ENCODE data around the gene CDK6. TPM values are rescaled to one million over a fixed set of nuclear protein-coding genes. Genes with fewer than 3 reads are reported as not detected.

Gene CDK6
- total RNA-seq, 2 donors from 2014 or later = 28.5 to 36.6 TPM

DNA sequence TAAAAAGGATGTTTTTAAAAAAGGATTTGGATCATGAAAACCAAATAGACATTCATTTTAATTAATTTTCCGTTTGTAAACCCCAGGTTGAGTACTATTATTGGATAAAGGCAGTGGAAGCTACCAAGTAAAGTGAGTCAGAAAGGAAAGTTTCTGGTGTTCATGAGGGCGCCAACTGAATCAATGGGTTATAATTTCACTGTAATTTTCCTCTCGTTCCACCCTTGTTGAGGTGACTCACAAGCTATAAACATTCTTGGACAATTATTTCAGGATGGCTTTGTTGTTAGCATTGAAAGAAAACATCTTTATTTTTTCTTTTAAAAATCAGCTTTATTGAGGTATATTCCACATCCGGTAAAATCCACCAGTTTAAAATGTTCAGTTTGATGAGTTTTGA, 241.1 kb downstream of the CDK6 start:
- peaks cover 22% of the 10 kb centered on the region for H3K27me3 ChIP-seq (ENCODE audit: control insufficient read depth, insufficient read depth, low read length, poor library complexity, severe bottlenecking)
- WGBS, 2 experiments (ENCODE audit: insufficient coverage in 1 of 2, insufficient read length in 1 of 2) = 82 to 94% methylated on average over 2 to 3 of the region's 4 CpGs
- Mint-ChIP-seq H3K27ac (no peak overlapping the region), H3K9me3 (no peaks in the 10 kb centered on the region), H3K36me3 (ENCODE audit: low read depth) (no peaks in the 10 kb centered on the region), H3K4me1 (no peaks in the 10 kb centered on the region), H3K27me3 (ENCODE audit: insufficient read depth) (peaks cover 24% of the 10 kb centered on the region), H3K4me3 (no peak overlapping the region)
- H3K4me3 ChIP-seq (ENCODE audit: low read length) = no peak overlapping the region
- no peak overlapping the region for H3K9ac ChIP-seq (ENCODE audit: extremely low read depth, low read length, poor library complexity, severe bottlenecking)
- no peaks in the 10 kb centered on the region for H3K36me3 ChIP-seq (ENCODE audit: control insufficient read depth, insufficient read depth, low read length)
- no peak for TF ChIP-seq CTCF (conservative IDR thresholded peaks at IDR 0.05)
- H3K4me1 ChIP-seq (ENCODE audit: control insufficient read depth, insufficient read depth, low read length) = no peaks in the 10 kb centered on the region
- no peak overlapping the region for H3K27ac ChIP-seq (ENCODE audit: low read depth, low read length)
- DNase-seq = no peak
- H3K9me3 ChIP-seq (ENCODE audit: control insufficient read depth, low read length) = no peaks in the 10 kb centered on the region

- no peaks in the 10 kb centered on the region for H3K4me1 Mint-ChIP-seq
- no peaks in the 10 kb centered on the region for H3K4me1 ChIP-seq (ENCODE audit: control insufficient read depth, insufficient read depth, low read length)
- H3K4me3 Mint-ChIP-seq = no peak overlapping the region
- no peak overlapping the region for H3K27ac Mint-ChIP-seq
- no peak overlapping the region for H3K9ac ChIP-seq (ENCODE audit: extremely low read depth, low read length, poor library complexity, severe bottlenecking)
- H3K27me3 Mint-ChIP-seq (ENCODE audit: insufficient read depth) = peaks cover 24% of the 10 kb centered on the region
- H3K27ac ChIP-seq (ENCODE audit: low read depth, low read length) = no peak overlapping the region
- H3K9me3 Mint-ChIP-seq = no peaks in the 10 kb centered on the region
- TF ChIP-seq CTCF (conservative IDR thresholded peaks at IDR 0.05) = no peak
- DNase-seq = no peak
- no peaks in the 10 kb centered on the region for H3K36me3 ChIP-seq (ENCODE audit: control insufficient read depth, insufficient read depth, low read length)
- H3K9me3 ChIP-seq (ENCODE audit: control insufficient read depth, low read length) = no peaks in the 10 kb centered on the region
- peaks cover 22% of the 10 kb centered on the region for H3K27me3 ChIP-seq (ENCODE audit: control insufficient read depth, insufficient read depth, low read length, poor library complexity, severe bottlenecking)
- H3K36me3 Mint-ChIP-seq (ENCODE audit: low read depth) = no peaks in the 10 kb centered on the region
- H3K4me3 ChIP-seq (ENCODE audit: low read length) = no peak overlapping the region
- WGBS, 2 experiments (ENCODE audit: insufficient coverage in 1 of 2, insufficient read length in 1 of 2) = 57 to 84% methylated on average over 1 to 3 of the region's 3 CpGs
These were observed 241.6 kb downstream of the CDK6 start for GRCh38 chr7:92594746-92595145.

GRCh38 chr7:92590711-92591310, 245.6 kb downstream of the CDK6 start:
- Mint-ChIP-seq H3K36me3 (ENCODE audit: low read depth) (no peaks in the 10 kb centered on the region), H3K27me3 (ENCODE audit: insufficient read depth) (peaks cover 24% of the 10 kb centered on the region), H3K27ac (no peak overlapping the region), H3K4me1 (peaks cover 9% of the 10 kb centered on the region), H3K4me3 (peak overlapping the region; percentile 91), H3K9me3 (no peaks in the 10 kb centered on the region)
- 60 to 63% methylated on average over 18 to 19 of the region's 19 CpGs for WGBS, 2 experiments (ENCODE audit: insufficient coverage in 1 of 2, insufficient read length in 1 of 2)
- Histone ChIP-seq H3K27ac (ENCODE audit: low read depth, low read length) (no peak overlapping the region), H3K27me3 (ENCODE audit: control insufficient read depth, insufficient read depth, low read length, poor library complexity, severe bottlenecking) (peaks cover 22% of the 10 kb centered on the region), H3K9me3 (ENCODE audit: control insufficient read depth, low read length) (no peaks in the 10 kb centered on the region), H3K36me3 (ENCODE audit: control insufficient read depth, insufficient read depth, low read length) (peaks cover 14% of the 10 kb centered on the region), H3K4me3 (ENCODE audit: low read length) (peak overlapping the region; percentile 91), H3K4me1 (ENCODE audit: control insufficient read depth, insufficient read depth, low read length) (no peaks in the 10 kb centered on the region), H3K9ac (ENCODE audit: extremely low read depth, low read length, poor library complexity, severe bottlenecking) (no peak overlapping the region)
- no peak for TF ChIP-seq CTCF (conservative IDR thresholded peaks at IDR 0.05)
- no peak for DNase-seq
